Aorta (tissue), 5 donors: ENCODE results near the gene C16orf96. TPM values are rescaled to one million over a fixed set of nuclear protein-coding genes. Genes with fewer than 3 reads are reported as not detected.
A peak's percentile ranks its signal among the peaks of the same experiment; 100 is the strongest.

ENCODE experiments used
- ATAC-seq: fragments of 200-7000 bp; cut with Tn5 transposase; one replicate; pipeline ENCODE4 v1.9.1; 2022; ENCODE audit warnings: moderate library complexity; ENCODE audit not compliant: low FRiP score
- DNase-seq, 2 donors: peaks; one replicate each; pipeline ENCODE4 v3.0.0-alpha.2; 2020
- H3K27ac ChIP-seq, 2 donors: one replicate each; pipeline ENCODE4 v1.5.1; 2013; ENCODE audit warnings: low read length in 2 of 2, mild to moderate bottlenecking in 2 of 2, moderate library complexity in 2 of 2, control low read depth in 1 of 2, inconsistent platforms in 1 of 2, low read depth in 1 of 2
- H3K27me3 ChIP-seq, 2 donors: one replicate each; pipeline ENCODE4 v1.6.1; 2013; ENCODE audit warnings: control low read depth in 1 of 2, low read length in 1 of 2, mild to moderate bottlenecking in 1 of 2, moderate library complexity in 1 of 2; ENCODE audit not compliant: insufficient read depth in 2 of 2, control insufficient read depth in 1 of 2
- H3K36me3 ChIP-seq, 2 donors: one replicate each; pipeline ENCODE4 v1.6.1; 2013; ENCODE audit warnings: control low read depth in 1 of 2, low read length in 1 of 2, mild to moderate bottlenecking in 1 of 2; ENCODE audit not compliant: insufficient read depth in 2 of 2, control insufficient read depth in 1 of 2
- H3K4me1 ChIP-seq, 2 donors: one replicate each; pipeline ENCODE4 v1.6.1; 2013; ENCODE audit warnings: low read length in 2 of 2, control low read depth in 1 of 2, mild to moderate bottlenecking in 1 of 2, moderate library complexity in 1 of 2; ENCODE audit not compliant: insufficient read depth in 2 of 2, control insufficient read depth in 1 of 2
- H3K4me3 ChIP-seq, 2 donors: one replicate each; pipeline ENCODE4 v1.5.1; 2013; ENCODE audit warnings: low read length in 2 of 2, control low read depth in 1 of 2, mild to moderate bottlenecking in 1 of 2
- H3K9me3 ChIP-seq: one replicate; pipeline ENCODE4 v1.6.1; 2013; ENCODE audit warnings: mild to moderate bottlenecking, low read length; ENCODE audit not compliant: control insufficient read depth
- WGBS, 2 donors: extraction: QIAGEN DNeasy Blood & Tissue Kit; methylation state at CpG; one replicate each; pipeline ENCODE4 v1.1.7; 2013; 5-methylcytosine and 5-hydroxymethylcytosine counted together
- intact Hi-C, 2 donors: fragments of 100-400 bp; cut with DNase I; formaldehyde crosslinking; loops; one replicate each; pipeline versions ENCODE4 v1.14.2 to v1.15.0; 2022
- polyA plus RNA-seq, 2 donors: library from polyadenylated mRNA; stranded (reverse); fragments of 200-250 nt; gene quantifications; one replicate each; pipeline ENCODE4 v1.2.3, GENCODE V29; 2013
- total RNA-seq, 2 donors: library from RNA; stranded (reverse); fragmentation: NEBNext Ultra II Directional; extraction: Animal tissue kit (Norgen Biotek cat#: 25700); gene quantifications; one replicate each; pipeline ENCODE4 v1.2.1, GENCODE V29; 2021
- donor health status: healthy with polysubstance abuse.
- donor health status: Bipolar disorder and iron deficiency.
- donor health status: DM: no; HTN: no; CAD: no.
- donor health status: DM: no; HTN: no; CAD: no.
- donor health status: DM: yes; HTN: yes; CAD: no.

C16orf96 gene
- total and polyA plus RNA-seq, 4 donors, result 0.13 to 0.24 TPM; not detected in 2

GRCh38 chr16:4512473-4512872 lies 43.7 kb upstream of the C16orf96 start:
- no peak overlapping the region for H3K4me3 ChIP-seq
- no peaks in the 10 kb centered on the region for H3K27me3 ChIP-seq
- H3K27ac ChIP-seq, result no peak overlapping the region
- H3K4me1 ChIP-seq, result no peaks in the 10 kb centered on the region
- DNase-seq (peak; percentile 29 to 59), ATAC-seq (no peak)
- no peaks in the 10 kb centered on the region for H3K9me3 ChIP-seq
- intact Hi-C loops, result no loop called here
- 88 to 91% methylated on average over 10 of the region's 10 CpGs for WGBS, 2 donors
- H3K36me3 ChIP-seq, result peaks cover 0 to 4% of the 10 kb centered on the region in 2 donors

- 79 to 86% methylated on average over 19 of the region's 19 CpGs for WGBS, 2 donors
- intact Hi-C loops, result no loop called here
- DNase-seq (peak in 1 of 2 donors; percentile 44), ATAC-seq (no peak)
- Histone ChIP-seq H3K4me3 (no peak overlapping the region), H3K27me3 (no peaks in the 10 kb centered on the region), H3K9me3 (no peaks in the 10 kb centered on the region), H3K36me3 (peaks cover 0 to 3% of the 10 kb centered on the region in 2 donors), H3K27ac (no peak overlapping the region), H3K4me1 (no peaks in the 10 kb centered on the region)
These were observed 42.9 kb upstream of the C16orf96 start for GRCh38 chr16:4513086-4513860.

GRCh38 chr16:4513881-4514280 lies 42.3 kb upstream of the C16orf96 start:
- H3K36me3 ChIP-seq, result peaks cover 0 to 3% of the 10 kb centered on the region in 2 donors

GRCh38 chr16:4514606-4515005 lies 41.5 kb upstream of the C16orf96 start:
- Histone ChIP-seq H3K27ac (peak overlapping the region in 1 of 2 donors; percentile 2), H3K9me3 (no peaks in the 10 kb centered on the region), H3K4me3 (no peak overlapping the region), H3K27me3 (no peaks in the 10 kb centered on the region), H3K36me3 (peaks cover 0 to 3% of the 10 kb centered on the region in 2 donors), H3K4me1 (no peaks in the 10 kb centered on the region)
- DNase-seq, result peak in 1 of 2 donors; percentile 49
- no peak for ATAC-seq
- WGBS, 2 donors, result 18 to 26% methylated on average over 7 of the region's 7 CpGs
- intact Hi-C loops, result no loop called here

More at GRCh38 chr16:4513881-4514280, 42.3 kb upstream of the C16orf96 start:
- H3K27me3 ChIP-seq, result no peaks in the 10 kb centered on the region
- peak in 1 of 2 donors; percentile 30 for DNase-seq
- ATAC-seq, result no peak
- H3K4me3 ChIP-seq, result no peak overlapping the region
- no peaks in the 10 kb centered on the region for H3K4me1 ChIP-seq
- intact Hi-C loops, result no loop called here
- WGBS, 2 donors, result 91 to 92% methylated on average over 7 of the region's 7 CpGs
- no peaks in the 10 kb centered on the region for H3K9me3 ChIP-seq
- H3K27ac ChIP-seq, result no peak overlapping the region

GRCh38 chr16:4515611-4516233 lies 40.4 kb upstream of the C16orf96 start:
- no peak overlapping the region for H3K27ac ChIP-seq
- H3K9me3 ChIP-seq, result no peaks in the 10 kb centered on the region
- H3K27me3 ChIP-seq, result no peaks in the 10 kb centered on the region
- H3K36me3 ChIP-seq, result no peaks in the 10 kb centered on the region
- no peak overlapping the region for H3K4me3 ChIP-seq
- no peak for DNase-seq
- no peaks in the 10 kb centered on the region for H3K4me1 ChIP-seq
- intact Hi-C loops, result no loop called here
- 46 to 53% methylated on average over 5 of the region's 5 CpGs for WGBS, 2 donors
- ATAC-seq, result no peak

GRCh38 chr16:4517812-4518680 lies 38.1 kb upstream of the C16orf96 start:
- intact Hi-C loops, result no loop called here
- H3K27me3 ChIP-seq, result no peaks in the 10 kb centered on the region
- H3K4me1 ChIP-seq, result no peaks in the 10 kb centered on the region
- H3K36me3 ChIP-seq, result no peaks in the 10 kb centered on the region
- H3K4me3 ChIP-seq, result no peak overlapping the region
- H3K27ac ChIP-seq, result no peak overlapping the region
- WGBS, 2 donors, result 63% methylated on average over 12 of the region's 12 CpGs
- H3K9me3 ChIP-seq, result no peaks in the 10 kb centered on the region
- peak; percentile 36 to 69 for DNase-seq
- ATAC-seq, result no peak

GRCh38 chr16:4519274-4520058 lies 36.7 kb upstream of the C16orf96 start:
- Histone ChIP-seq H3K27ac (no peak overlapping the region), H3K4me1 (no peaks in the 10 kb centered on the region), H3K36me3 (no peaks in the 10 kb centered on the region), H3K27me3 (no peaks in the 10 kb centered on the region), H3K4me3 (no peak overlapping the region), H3K9me3 (no peaks in the 10 kb centered on the region)
- intact Hi-C loops, result no loop called here
- WGBS, 2 donors, result 89 to 90% methylated on average over 15 of the region's 15 CpGs
- ATAC-seq, result no peak
- peak; percentile 35 to 53 for DNase-seq

- H3K4me1 ChIP-seq, result no peaks in the 10 kb centered on the region
- DNase-seq (no peak), ATAC-seq (no peak)
- H3K9me3 ChIP-seq, result no peaks in the 10 kb centered on the region
- H3K27me3 ChIP-seq, result no peaks in the 10 kb centered on the region
- no peak overlapping the region for H3K4me3 ChIP-seq
- no peaks in the 10 kb centered on the region for H3K36me3 ChIP-seq
- no peak overlapping the region for H3K27ac ChIP-seq
- intact Hi-C loops, result no loop called here
- WGBS, 2 donors, result 74 to 76% methylated on average over 7 of the region's 7 CpGs
These were observed 35.2 kb upstream of the C16orf96 start for GRCh38 chr16:4520913-4521312.
